NCI-H82 (cell line): ENCODE data around the gene DPM1.
"Not testable (repeated sequence)": the region's sequence is repeated elsewhere in the genome, so short reads cannot be mapped to it uniquely, and the experiment has no call there.

Experiments
- DNase-seq: peaks from one replicate; lab custom pipeline; 2025; lab: John Stamatoyannopoulos, UW

DPM1 gene

GRCh38 chr20:50978533-50978932, 20.2 kb upstream of the DPM1 start:
- DNase-seq: not testable (repeated sequence)

- DNase-seq: no peak
Measured at GRCh38 chr20:50977066-50978021, 19.0 kb upstream of the DPM1 start.

GRCh38 chr20:50975701-50976330, 17.5 kb upstream of the DPM1 start:
- no peak for DNase-seq

GRCh38 chr20:50969912-50970311, 11.6 kb upstream of the DPM1 start:
- no peak for DNase-seq

GRCh38 chr20:50969435-50969834, 11.1 kb upstream of the DPM1 start:
- DNase-seq: no peak

- DNase-seq: peak; percentile 28
Measured at GRCh38 chr20:50968289-50968688, 10.0 kb upstream of the DPM1 start.

- DNase-seq: peak; percentile 95
Measured at GRCh38 chr20:50967586-50967985, 9.3 kb upstream of the DPM1 start.

- DNase-seq: no peak
Measured at GRCh38 chr20:50959543-50960126, 1.3 kb upstream of the DPM1 start.

GRCh38 chr20:50958615-50959542, 547 bp upstream of the DPM1 start, which contains the start of gene MOCS3:
TSS of gene MOCS3 (plus strand) at chr20:50958818. CDS start at chr20:50958843, 25 bp downstream.
- DNase-seq: peak; percentile 96

GRCh38 chr20:50957276-50957675, 1.1 kb downstream of the DPM1 start:
- DNase-seq: no peak

- DNase-seq: no peak
Measured at GRCh38 chr20:50953821-50954220, 4.5 kb downstream of the DPM1 start.

GRCh38 chr20:50953196-50953595, 5.1 kb downstream of the DPM1 start:
- DNase-seq: no peak

GRCh38 chr20:50948132-50948785, 10.1 kb downstream of the DPM1 start:
- DNase-seq: no peak

GRCh38 chr20:50943069-50943468, 15.3 kb downstream of the DPM1 start:
- no peak for DNase-seq

GRCh38 chr20:50933589-50933988, 24.7 kb downstream of the DPM1 start:
- DNase-seq: no peak

- no peak for DNase-seq
Measured at GRCh38 chr20:50932691-50933280, 25.5 kb downstream of the DPM1 start.

- peak; percentile 59 for DNase-seq
Measured at GRCh38 chr20:50932016-50932485, 26.3 kb downstream of the DPM1 start.

- peak; percentile 98 for DNase-seq
Measured at GRCh38 chr20:50931306-50932015, 26.9 kb downstream of the DPM1 start, which contains the start of gene ADNP. TSS of gene ADNP (minus strand) at chr20:50931437. CDS start at chr20:50903996, 27,441 bp downstream.

- no peak for DNase-seq
Measured at GRCh38 chr20:50930976-50931305, 27.4 kb downstream of the DPM1 start.
